Raji (cell line): ENCODE results near the gene MRM2.

Experiments used
- POLR2A ChIP-seq: IDR thresholded peaks from 2 replicates; pipeline ENCODE4 v1.6.1; 2011; ENCODE audit warnings: low read depth, low read length, control low read depth; ENCODE audit not compliant: insufficient read depth

The MRM2 gene

DNA sequence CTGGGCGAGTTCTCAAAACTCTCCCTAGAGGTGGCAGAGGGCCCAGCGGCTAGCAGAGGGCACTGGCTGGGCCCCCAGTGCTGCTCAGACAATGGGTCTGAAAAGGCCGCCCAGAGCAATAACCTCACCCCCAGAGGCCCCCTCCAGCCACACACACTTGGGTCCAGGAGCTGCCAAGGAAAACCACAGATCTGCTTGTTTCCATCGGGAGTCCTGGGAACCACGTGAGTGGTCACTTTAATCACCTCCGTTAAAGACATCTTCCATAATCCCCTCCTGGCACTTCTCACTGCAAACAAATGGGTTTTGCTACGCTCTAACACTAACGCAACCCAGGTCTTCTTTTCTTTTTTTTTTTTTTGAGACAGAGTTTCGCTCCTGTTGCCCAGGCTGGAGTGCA lies 30.0 kb upstream of the MRM2 start:
- TF ChIP-seq POLR2A = no peak

DNA sequence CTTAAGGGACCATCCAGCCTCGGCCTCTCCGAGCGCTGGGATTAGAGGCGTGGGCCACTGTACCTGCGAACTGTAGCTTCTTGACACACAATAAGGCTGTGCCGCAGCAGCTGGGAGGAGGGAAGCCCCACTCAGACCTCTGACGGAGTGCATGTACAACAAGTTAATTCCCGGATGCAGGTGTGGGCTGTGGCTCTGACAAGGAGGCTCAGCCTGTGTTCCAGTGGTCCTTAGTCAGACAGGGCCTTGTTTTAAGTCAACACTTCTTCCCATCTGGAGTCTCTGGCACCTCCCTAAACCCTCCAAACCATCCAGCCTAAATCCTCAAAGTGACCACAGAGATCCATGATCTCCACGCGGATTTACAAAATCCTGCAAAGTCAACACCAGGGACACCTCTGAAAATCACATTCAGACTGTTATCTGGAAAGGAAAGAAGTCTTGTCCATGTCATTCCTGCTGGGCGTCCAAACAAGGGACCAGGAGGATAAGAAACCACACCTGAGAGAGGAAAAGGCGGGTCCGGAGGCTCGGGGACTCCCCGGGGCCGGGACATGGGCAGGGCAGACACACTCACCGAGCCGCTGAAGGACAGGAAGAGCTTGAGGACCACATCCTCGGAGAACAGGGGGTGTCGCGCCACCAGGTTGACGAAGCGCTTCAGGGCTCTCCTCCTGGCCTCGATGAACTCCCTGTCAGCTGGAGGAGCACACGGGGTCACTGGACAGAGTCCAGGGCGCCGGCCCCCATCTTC lies 29.4 kb upstream of the MRM2 start:
- no peak for TF ChIP-seq POLR2A

DNA sequence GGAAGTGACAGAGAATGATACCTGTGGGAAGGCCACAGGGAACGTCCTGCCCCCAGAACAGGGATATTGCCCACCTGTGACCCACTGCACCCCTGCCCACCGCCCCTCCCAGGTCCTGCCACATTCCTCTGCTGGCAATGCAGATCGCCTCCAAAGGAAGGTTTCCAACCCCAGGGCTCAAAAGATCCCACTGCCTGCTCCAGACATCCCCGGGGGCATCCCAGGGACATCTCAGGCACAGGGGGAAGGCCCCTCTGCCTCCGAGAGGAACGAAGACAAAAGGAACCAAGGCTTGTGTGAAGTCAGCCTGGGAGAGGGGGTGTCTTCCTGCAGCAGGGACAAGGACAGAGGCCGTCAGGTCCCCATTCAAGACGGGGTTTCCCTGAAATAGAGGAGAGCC lies 28.5 kb upstream of the MRM2 start:
- TF ChIP-seq POLR2A = no peak

DNA sequence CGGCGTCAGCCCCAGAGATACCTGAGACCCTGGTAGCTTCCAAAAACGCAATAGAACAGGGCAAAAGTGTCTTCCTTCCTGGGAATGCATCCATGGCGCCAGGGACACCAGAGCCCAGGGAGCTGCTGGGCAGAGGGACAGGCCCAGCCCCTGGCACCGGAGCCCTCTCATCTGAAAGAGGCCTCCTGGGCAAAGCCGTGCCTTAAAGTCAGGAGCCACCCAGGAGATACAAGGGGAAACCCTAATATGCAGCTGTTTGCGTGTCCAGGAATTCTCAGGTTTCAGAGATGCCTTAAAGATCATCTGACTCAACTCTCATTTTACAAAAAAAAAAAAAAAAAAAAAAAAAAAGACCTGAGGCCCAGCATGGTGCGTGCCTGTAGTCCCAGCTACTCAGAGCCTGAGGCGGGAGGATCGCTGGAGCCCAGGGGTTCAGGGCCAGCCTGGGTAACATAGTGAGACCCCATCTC lies 28.0 kb upstream of the MRM2 start:
- no peak for TF ChIP-seq POLR2A

DNA sequence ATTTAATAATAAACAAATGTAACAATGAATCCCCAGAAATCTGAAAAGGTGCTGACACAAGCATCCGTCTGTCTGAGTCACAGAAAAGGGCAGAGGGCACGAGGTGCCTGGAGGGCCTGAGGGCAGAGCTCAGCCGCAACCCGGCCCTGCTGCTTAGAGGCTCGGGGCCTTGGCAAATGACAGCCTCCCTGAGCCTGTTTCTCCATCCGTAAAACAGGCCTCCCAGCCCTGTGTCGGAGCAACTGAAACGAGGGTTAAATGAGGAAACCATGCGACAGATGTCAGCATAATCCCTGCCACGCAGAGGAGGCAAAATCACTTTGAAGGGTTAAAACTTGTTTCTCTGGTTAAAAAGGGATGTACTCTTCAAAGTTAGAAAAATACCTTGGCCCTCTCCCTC lies 24.9 kb upstream of the MRM2 start:
- TF ChIP-seq POLR2A = no peak

DNA sequence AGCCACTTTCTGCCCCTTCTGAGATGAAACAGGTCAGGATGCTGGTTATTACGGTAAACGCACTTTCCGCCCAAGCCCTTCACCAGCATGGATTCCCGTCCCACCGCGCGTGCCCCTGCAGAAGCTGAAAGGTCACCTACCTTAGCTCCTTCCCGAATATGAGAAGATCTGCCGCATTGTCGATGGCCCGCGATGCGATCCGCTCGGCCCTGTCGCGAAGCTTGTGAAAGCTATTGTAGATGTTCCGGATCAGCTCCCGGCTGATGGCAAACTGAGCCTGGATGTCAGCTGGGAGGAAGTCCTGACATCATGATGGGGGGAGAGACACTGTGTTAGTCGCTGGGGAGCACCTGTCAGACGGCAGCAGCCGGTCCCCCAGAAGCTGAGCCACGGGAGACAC lies 22.2 kb upstream of the MRM2 start:
- no peak for TF ChIP-seq POLR2A

DNA sequence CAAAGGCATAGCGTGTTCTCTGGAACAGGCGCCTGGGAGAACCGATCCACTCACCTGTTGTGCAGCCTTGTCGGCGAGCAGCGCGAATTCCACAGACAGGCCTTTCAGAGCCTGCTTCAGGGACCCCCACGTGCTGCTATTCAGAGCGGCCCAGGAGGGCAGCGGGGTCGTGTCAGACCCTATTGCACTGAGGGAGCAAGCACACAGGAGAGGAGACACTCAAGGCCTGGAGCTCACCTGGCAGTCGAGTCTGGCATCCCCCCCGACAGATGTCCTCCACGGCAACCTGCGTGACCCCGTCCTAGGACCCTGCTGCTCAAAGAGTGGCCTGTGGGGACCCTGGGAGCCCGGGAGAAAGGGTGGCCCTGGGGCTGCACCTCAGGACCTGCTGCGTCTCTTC lies 21.2 kb upstream of the MRM2 start:
- no peak for TF ChIP-seq POLR2A

DNA sequence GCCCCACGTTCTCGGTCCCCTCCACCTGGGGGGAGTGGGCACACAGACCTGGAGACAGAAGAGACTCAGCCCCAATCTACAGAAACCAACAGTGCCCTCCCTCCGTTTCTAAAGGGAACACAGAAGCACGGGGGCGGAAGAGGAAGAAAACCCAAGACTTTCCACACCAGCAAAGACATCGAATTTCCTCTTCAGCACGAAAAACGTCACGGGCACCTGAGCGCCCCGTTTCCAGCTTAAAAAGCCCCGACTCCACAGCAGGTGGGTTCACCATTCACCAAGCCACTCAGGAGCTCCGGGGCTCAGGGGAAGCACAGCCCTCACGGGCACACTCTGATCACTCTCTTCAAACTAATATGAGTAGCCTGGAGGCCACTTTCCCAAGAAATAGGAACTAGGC lies 19.6 kb upstream of the MRM2 start:
- no peak for TF ChIP-seq POLR2A

DNA sequence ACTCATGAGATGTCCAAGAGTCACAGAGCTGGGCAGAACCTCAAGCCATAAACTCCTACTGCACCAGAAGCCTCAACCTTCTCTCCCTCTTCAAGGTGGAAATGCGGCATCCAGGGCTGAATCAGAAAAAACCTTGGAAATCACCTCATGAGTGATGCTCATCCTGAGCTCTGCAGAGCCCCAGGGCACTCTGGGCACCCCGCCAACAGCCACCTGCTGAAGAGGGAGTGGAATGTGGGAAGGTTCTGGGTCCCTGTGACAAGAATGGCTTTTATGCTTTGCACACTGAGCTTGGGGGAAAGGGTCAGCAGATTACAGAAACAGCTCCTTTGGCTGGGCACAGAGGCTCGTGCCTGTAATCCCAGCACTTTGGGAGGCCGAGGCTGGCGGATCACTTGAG lies 18.8 kb upstream of the MRM2 start:
- TF ChIP-seq POLR2A = no peak

DNA sequence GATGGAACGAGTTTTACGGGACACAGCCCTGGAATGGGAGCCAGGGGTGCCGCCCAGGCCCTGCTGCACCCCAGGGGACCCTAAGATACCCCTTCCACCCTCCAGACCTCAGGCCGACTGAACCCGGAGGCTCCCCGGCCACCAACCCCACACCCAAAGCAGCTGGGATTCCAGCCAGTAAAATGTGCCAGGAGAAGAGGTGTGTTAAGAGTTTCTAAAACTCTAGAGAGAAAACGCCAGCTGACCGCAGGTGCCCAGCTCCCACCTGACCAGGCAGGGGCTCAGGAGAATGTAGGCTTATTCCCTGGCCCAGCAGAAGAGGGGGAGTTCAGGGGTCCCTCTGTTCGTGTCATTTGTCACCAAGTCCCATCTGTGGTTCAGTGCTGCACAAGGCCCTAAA lies 17.5 kb upstream of the MRM2 start:
- TF ChIP-seq POLR2A = no peak

DNA sequence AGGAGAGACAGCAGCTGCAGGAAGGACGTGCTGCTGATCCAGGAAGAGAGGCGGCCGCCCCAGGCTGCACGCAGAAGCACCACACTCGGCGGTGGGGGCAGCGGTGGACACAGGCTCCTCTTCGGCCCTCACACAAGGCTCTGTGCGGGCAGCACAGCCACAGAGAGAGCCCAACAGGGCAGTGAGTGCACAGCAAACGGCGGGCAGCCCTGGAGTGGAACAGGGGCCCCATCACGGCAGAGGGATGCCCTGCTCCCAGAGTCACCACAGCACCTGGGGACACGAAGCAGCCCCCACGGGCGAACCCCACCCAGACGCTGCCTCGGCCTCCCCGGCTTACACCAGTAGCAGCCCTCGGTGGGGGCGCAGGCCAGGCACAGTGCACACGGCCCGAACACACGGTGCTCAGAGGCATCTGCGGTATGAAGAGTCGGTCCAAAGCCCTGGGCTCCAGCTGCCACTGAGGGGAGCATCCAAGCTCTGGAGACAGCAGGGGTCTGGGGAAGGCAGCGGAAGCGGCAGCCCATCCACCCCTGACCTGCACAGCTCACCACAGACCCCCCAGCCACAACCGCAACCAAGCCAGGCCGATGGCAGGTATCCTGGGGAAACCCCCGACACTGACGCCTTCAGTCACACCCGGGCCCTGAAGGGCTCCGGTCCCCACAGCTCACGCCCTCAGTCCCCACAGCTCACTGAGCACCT lies 16.8 kb upstream of the MRM2 start:
- TF ChIP-seq POLR2A = no peak

DNA sequence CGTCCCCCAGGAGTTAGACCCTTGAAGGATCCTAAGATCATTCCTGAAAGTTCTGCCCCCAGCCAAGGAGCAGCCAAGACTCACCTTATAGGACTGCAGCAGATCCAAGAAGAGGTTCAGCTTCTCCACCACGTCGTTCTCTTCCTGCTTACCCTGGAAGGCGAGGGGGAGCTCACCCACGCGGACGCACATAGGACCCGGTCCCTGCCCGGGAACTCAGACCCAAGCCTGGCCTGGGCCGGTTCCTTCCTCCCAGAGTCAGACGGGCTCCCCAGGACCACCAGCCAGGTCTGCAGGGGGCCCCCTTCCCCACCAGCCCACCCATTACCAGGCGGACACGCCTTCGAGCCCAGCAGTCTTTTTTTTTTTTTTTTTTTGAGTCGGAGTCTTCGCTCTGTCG lies 15.6 kb upstream of the MRM2 start:
- no peak for TF ChIP-seq POLR2A

DNA sequence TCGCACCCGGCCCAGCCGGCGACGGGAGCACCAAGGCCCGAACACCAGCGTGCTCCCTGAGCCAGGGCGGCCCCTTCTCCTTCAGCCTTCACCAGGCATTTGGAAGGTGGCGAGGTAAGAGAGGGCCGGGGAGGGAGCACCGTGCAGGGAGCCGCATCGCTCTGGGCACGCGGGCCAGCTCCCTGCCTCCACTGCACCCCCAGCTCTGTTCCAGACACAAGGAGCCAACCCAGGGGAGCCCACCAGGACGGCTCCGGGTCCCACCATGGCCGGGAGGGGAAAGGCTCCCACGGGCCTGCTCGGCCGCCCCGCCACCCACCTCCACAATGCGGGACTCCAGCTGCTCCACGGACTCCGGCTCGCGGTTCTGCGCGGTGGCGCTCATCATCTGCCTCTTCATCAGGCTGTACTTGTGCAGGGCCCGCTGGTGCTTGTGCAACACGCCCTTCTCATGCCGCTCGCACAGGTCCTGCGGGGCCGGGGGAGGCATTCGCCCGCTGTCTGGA lies 15.1 kb upstream of the MRM2 start:
- TF ChIP-seq POLR2A = no peak

DNA sequence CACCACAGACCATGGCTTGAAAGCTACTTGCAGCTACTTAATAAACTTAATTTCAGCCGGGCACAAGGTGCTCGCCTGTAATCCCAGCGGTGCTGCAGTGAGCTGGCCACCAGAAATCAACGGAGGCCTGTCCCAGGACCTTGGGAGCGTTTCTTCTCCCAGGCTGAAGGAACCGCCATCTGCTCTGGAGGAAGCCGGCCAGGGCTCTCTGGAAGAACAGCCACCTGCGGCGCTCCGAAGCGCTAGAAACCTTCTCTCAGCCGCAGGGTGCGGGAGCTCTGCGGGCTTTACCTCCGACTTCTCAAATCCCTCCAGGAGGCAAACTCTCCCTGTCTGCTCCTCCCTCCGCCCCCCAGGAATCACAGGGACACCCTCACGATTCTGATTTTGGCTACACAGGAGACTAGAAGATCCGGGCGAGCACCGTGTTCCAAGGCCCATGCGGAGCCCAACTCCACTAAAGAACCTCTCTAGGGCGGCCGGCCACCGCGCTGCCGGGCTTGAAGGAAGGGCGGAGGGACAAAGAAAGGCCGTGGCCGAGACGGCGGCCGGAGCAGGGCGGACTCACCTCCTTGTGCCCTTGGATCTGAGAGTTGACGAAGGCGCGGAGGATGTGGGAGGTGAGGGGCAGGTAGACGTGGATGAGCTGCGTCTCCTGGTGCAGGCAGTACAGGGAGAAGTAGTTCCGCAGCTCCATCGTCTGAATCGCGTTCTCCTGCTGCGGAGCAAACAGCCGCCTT lies 14.5 kb upstream of the MRM2 start:
- TF ChIP-seq POLR2A = no peak

DNA sequence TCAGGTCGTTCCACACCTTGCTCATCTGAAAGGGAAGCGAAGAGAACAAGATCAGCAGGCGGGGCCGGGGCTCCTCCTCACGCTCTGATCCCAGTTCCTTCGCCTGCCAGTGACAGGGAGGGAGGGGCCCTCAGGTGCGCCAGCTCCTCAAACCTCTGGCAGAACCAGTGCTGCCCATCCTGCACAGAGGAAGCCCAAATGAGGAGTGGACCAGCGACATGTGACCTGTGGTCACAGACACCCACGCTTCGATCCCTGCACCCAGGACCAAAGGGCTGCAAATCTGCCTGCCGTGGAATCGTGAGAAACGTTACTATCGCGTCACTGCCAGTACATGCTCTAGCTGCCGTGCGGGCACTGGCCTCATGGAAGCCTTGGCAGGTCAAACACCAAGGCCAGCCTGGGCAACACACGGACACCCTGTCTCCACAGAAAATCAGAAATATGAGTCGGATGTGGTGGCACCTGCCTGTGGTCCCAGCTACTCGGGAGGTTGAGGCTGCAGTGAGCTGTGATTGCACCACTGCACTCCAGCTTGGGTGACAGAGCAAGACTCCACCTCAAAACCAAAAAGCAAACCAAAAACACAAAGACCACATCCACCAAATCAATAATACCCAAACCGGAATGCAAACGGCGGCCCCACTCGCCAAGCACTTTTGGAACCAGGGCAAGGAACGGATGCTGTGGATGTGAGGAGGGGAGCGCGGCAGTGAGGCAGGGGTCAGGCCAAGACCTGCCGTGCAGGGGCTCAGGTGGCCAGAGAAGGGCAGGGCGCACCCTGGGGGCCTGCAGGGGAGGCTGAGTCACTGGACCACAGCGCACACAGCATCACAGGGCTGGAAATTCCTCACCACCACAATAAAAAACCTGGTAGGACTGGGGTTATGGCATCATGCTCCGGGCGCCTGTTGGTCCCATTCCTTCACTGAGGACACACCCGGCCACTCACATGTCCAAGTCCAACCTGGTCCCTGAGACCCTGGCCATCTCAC lies 13.4 kb upstream of the MRM2 start:
- TF ChIP-seq POLR2A = no peak

DNA sequence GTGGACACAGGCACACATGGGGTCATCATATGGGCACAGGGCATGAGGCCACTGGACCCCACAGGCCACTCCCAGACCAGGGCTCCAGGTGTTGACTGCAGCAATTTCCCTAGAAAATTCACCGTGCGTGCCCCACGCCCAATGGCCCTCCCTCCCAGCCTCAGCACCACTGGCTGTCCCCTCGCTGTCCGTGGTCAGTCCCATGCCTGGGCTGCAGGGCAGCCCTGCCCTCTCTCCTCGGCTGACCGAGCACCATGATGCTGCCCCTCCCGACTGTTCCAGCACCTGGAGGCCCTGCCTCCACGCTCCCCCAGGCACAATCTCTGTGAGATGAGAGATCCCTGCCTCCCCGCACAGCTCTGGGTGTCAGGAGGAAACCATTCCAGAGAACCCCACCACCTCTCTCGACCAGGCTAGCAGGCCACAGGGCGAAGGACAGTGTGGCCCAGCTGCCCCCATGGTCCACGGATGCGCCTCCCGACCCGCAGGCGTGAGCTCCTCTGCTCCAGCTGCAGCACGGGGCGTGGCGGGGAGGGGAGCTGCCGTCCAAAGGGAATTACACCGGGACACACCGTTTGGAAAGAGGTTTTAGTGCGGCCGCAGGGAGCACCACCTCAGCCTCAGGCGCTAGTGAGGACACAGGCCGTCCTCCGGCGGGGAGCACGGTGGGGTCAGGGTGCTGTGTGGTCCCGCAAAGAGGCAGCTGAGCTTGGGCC lies 12.6 kb upstream of the MRM2 start:
- no peak for TF ChIP-seq POLR2A
